Liver (tissue), 9 donors: ENCODE data around the gene RRP12. TPM values are rescaled to one million over a fixed set of nuclear protein-coding genes. Genes with fewer than 3 reads are reported as not detected.
A peak's percentile ranks its signal among the peaks of the same experiment; 100 is the strongest.

Experiments used
- DNase-seq: peaks from one replicate; pipeline ENCODE4 v3.0.0-alpha.2; 2017; ENCODE audit warnings: low spot score
- H3K27ac ChIP-seq, 2 donors: one replicate each; pipeline ENCODE4 v1.7.0; 2013; ENCODE audit warnings: inconsistent platforms in 2 of 2, low read length in 2 of 2, control low read depth in 1 of 2, low read depth in 1 of 2, mild to moderate bottlenecking in 1 of 2
- H3K27me3 ChIP-seq, 4 donors: one replicate each; pipeline versions ENCODE4 v1.6.1 to v1.7.0; 2013; ENCODE audit warnings: low read length in 3 of 4, inconsistent platforms in 1 of 4, mild to moderate bottlenecking in 1 of 4, moderate library complexity in 1 of 4; ENCODE audit not compliant: control insufficient read depth in 4 of 4, insufficient read depth in 4 of 4
- H3K36me3 ChIP-seq, 4 donors: one replicate each; pipeline versions ENCODE4 v1.6.1 to v1.7.0; 2013; ENCODE audit warnings: low read length in 3 of 4, mild to moderate bottlenecking in 3 of 4, low read depth in 1 of 4, moderate library complexity in 1 of 4; ENCODE audit not compliant: control insufficient read depth in 4 of 4, insufficient read depth in 3 of 4
- H3K4me1 ChIP-seq, 4 donors: one replicate each; pipeline versions ENCODE4 v1.6.1 to v1.7.0; 2013; ENCODE audit warnings: low read length in 3 of 4, mild to moderate bottlenecking in 3 of 4, moderate library complexity in 1 of 4; ENCODE audit not compliant: control insufficient read depth in 4 of 4, insufficient read depth in 4 of 4
- H3K4me3 ChIP-seq, 3 donors: one replicate each; pipeline versions ENCODE4 v1.6.1 to v1.7.0; 2013; ENCODE audit warnings: low read length in 3 of 3, control low read depth in 1 of 3, low read depth in 1 of 3, mild to moderate bottlenecking in 1 of 3
- H3K9ac ChIP-seq, 2 donors: one replicate each; pipeline ENCODE4 v1.7.0; 2013; ENCODE audit warnings: low read length in 2 of 2, mild to moderate bottlenecking in 2 of 2, moderate library complexity in 2 of 2, control low read depth in 1 of 2, low read depth in 1 of 2
- H3K9me3 ChIP-seq, 4 donors: one replicate each; pipeline versions ENCODE4 v1.6.1 to v1.7.0; 2013; ENCODE audit warnings: low read length in 3 of 4; ENCODE audit not compliant: control insufficient read depth in 4 of 4
- ATF3 ChIP-seq: IDR thresholded peaks from 2 replicates; pipeline ENCODE4 v1.6.1; 2016; ENCODE audit warnings: antibody characterized with exemption
- CTCF ChIP-seq: fragments of 150-350 bp; IDR thresholded peaks from 2 replicates; pipeline ENCODE4 v1.5.1; 2017; ENCODE audit warnings: improper control_type of control experiment, low read depth, low read length; ENCODE audit not compliant: missing input control
- EGR1 ChIP-seq, 2 donors: IDR thresholded peaks; 2 replicates each; pipeline ENCODE4 v1.6.1; 2016 to 2018; ENCODE audit warnings: antibody characterized with exemption in 2 of 2, low read depth in 2 of 2
- FOXA1 ChIP-seq: IDR thresholded peaks from 2 replicates; pipeline ENCODE4 v1.6.1; 2016; ENCODE audit warnings: antibody characterized with exemption
- FOXA2 ChIP-seq: IDR thresholded peaks from 2 replicates; pipeline ENCODE4 v1.6.1; 2016; ENCODE audit warnings: antibody characterized with exemption
- GABPA ChIP-seq, 2 donors: IDR thresholded peaks in 1 of 2; conservative IDR thresholded peaks in 1 of 2; 2 replicates each; pipeline ENCODE4 v1.6.1; 2016; ENCODE audit warnings: antibody characterized with exemption in 2 of 2, mild to moderate bottlenecking in 1 of 2, moderate library complexity in 1 of 2
- HNF4A ChIP-seq, 2 donors: conservative IDR thresholded peaks; 2 replicates each; pipeline ENCODE4 v1.6.1; 2016; ENCODE audit warnings: antibody characterized with exemption in 2 of 2, mild to moderate bottlenecking in 2 of 2
- HNF4G ChIP-seq: IDR thresholded peaks from 2 replicates; pipeline ENCODE4 v1.6.1; 2016; ENCODE audit warnings: antibody characterized with exemption
- JUND ChIP-seq, 2 donors: IDR thresholded peaks; 2 replicates each; pipeline ENCODE4 v1.6.1; 2016; ENCODE audit warnings: antibody characterized with exemption in 2 of 2
- MAX ChIP-seq: IDR thresholded peaks from 2 replicates; pipeline ENCODE4 v1.6.1; 2016; ENCODE audit warnings: antibody characterized with exemption
- NR2F2 ChIP-seq: IDR thresholded peaks from 2 replicates; pipeline ENCODE4 v1.6.1; 2016; ENCODE audit warnings: antibody characterized with exemption
- RAD21 ChIP-seq, 2 donors: IDR thresholded peaks; 2 replicates each; pipeline ENCODE4 v1.6.1; 2016; ENCODE audit warnings: antibody characterized with exemption in 2 of 2, mild to moderate bottlenecking in 2 of 2
- REST ChIP-seq: IDR thresholded peaks from 2 replicates; pipeline ENCODE4 v1.6.1; 2016; ENCODE audit warnings: antibody characterized with exemption, mild to moderate bottlenecking
- RXRA ChIP-seq, 2 donors: IDR thresholded peaks; 2 replicates each; pipeline ENCODE4 v1.6.1; 2017 to 2018; ENCODE audit warnings: antibody characterized with exemption in 2 of 2, mild to moderate bottlenecking in 1 of 2
- SP1 ChIP-seq: IDR thresholded peaks from 2 replicates; pipeline ENCODE4 v1.6.1; 2018; ENCODE audit warnings: antibody characterized with exemption, mild to moderate bottlenecking
- TAF1 ChIP-seq: conservative IDR thresholded peaks from 2 replicates; pipeline ENCODE4 v1.6.1; 2016; ENCODE audit warnings: antibody characterized with exemption, mild to moderate bottlenecking
- YY1 ChIP-seq: IDR thresholded peaks from 2 replicates; pipeline ENCODE4 v1.6.1; 2016; ENCODE audit warnings: antibody characterized with exemption, mild to moderate bottlenecking
- ZBTB33 ChIP-seq: IDR thresholded peaks from 2 replicates; pipeline ENCODE4 v1.6.1; 2016; ENCODE audit warnings: antibody characterized with exemption
- WGBS: extraction: QIAGEN DNeasy Blood & Tissue Kit; methylation state at CpG from one replicate; pipeline ENCODE4 v1.1.7; 2013; 5-methylcytosine and 5-hydroxymethylcytosine counted together
- polyA plus RNA-seq, 2 donors: library from polyadenylated mRNA; stranded (reverse) in 1 of 2; unstranded in 1 of 2; fragments of 200-250 nt in 1 of 2; fragments of >200 nt in 1 of 2; fragmentation: Nextera tagmentation in 1 of 2; extraction: Ambion mirVana in 1 of 2; gene quantifications; one replicate each; pipeline versions ENCODE4 v1.2.1 to v1.2.3, GENCODE V29; 2013 to 2015
- total RNA-seq, 2 donors: library from RNA; depleted of rRNA; stranded (reverse); fragments of >200 nt; gene quantifications; one replicate each; pipeline ENCODE4 v1.2.3, GENCODE V29; 2014
- donor health status: healthy.
- donor health status: healthy.
- donor health status: healthy.
- donor health status: healthy.
- donor health status: healthy.

Gene RRP12
- total and polyA plus RNA-seq, 4 donors: 5.7 to 9.6 (median 6.9) TPM

- Histone ChIP-seq H3K4me1 (peaks cover 0 to 30% (median 13%) of the 10 kb centered on the region in 4 donors), H3K27ac (peak within 1 kb of the TSS; percentile 98 to 100), H3K36me3 (no peaks in the 10 kb centered on the region), H3K9ac (peak within 1 kb of the TSS; percentile 87 to 94), H3K27me3 (no peaks in the 10 kb centered on the region), H3K9me3 (no peaks in the 10 kb centered on the region), H3K4me3 (peak within 1 kb of the TSS; percentile 71 to 90 (median 75))
- WGBS: under 1% methylated on average over 79 of the region's 79 CpGs
- TF ChIP-seq TAF1: peak; percentile 44
- TF ChIP-seq FOXA2: peak; percentile 62
- TF ChIP-seq NR2F2: no peak
- no peak for TF ChIP-seq SP1
- TF ChIP-seq EGR1 (IDR thresholded peaks at IDR 0.05; ENCODE audit: low read depth in 2 of 2): peak; percentile 78 to 86
- TF ChIP-seq HNF4G: no peak
- TF ChIP-seq ZBTB33: no peak
- peak; percentile 71 for TF ChIP-seq MAX
- no peak for TF ChIP-seq GABPA (IDR thresholded peaks at IDR 0.05 in 1 of 2, conservative IDR thresholded peaks at IDR 0.05 in 1 of 2)
- TF ChIP-seq RAD21 (IDR thresholded peaks at IDR 0.05): peak in 1 of 2 donors; percentile 39
- peak; percentile 35 for TF ChIP-seq FOXA1
- peak in 1 of 2 donors; percentile 4 for TF ChIP-seq HNF4A (conservative IDR thresholded peaks at IDR 0.05)
- peak; percentile 51 for TF ChIP-seq ATF3
- no peak for TF ChIP-seq CTCF
- peak; percentile 14 to 22 for TF ChIP-seq RXRA (IDR thresholded peaks at IDR 0.05)
- TF ChIP-seq REST: peak; percentile 88
- peak; percentile 51 to 69 for TF ChIP-seq JUND (IDR thresholded peaks at IDR 0.05)
- TF ChIP-seq YY1: peak; percentile 63
- peak; percentile 92 for DNase-seq
Observed at GRCh38 chr10:97318772-97319651, 82.1 kb downstream of the RRP12 start, which contains the start of gene FRAT1. Gene FRAT1, plus strand, starts transcription at chr10:97319271. Its CDS starts 183 bp downstream, at chr10:97319454.
